Activated CD8-positive, alpha-beta T cell treated with anti-CD3 and anti-CD28 coated beads for 36 hours (primary cell): ENCODE data around the gene PDZRN4. TPM values are rescaled to one million over a fixed set of nuclear protein-coding genes. Genes with fewer than 3 reads are reported as not detected.
"Not testable (repeated sequence)": the region's sequence is repeated elsewhere in the genome, so short reads cannot be mapped to it uniquely, and the experiment has no call there.

Source experiments
- ATAC-seq: fragments of 200-7000 bp; cut with Tn5 transposase; one replicate; pipeline ENCODE4 v1.10.0; 2021; ENCODE audit warnings: mild to moderate bottlenecking, moderate library complexity
- CTCF ChIA-PET: fragments of 350-600 bp; sonication (Branson Sonifier 250); formaldehyde crosslinking; loops from one replicate; lab custom pipeline; 2021; ENCODE audit warnings: antibody characterized with exemption; lab: Charles Lee
- POLR2A ChIA-PET: fragments of 350-600 bp; sonication (Branson Sonifier 250); formaldehyde crosslinking; loops from one replicate; lab custom pipeline; 2021; ENCODE audit warnings: antibody characterized with exemption; lab: Charles Lee
- DNase-seq: peaks from one replicate; pipeline ENCODE4 v3.0.0-alpha.2; 2020
- H3K27ac Mint-ChIP-seq: one replicate; pipeline ENCODE4 v1.8.0; 2021; ENCODE audit warnings: mild to moderate bottlenecking, mixed read lengths
- H3K27me3 Mint-ChIP-seq: one replicate; pipeline ENCODE4 v1.8.0; 2021; ENCODE audit warnings: mixed read lengths
- H3K36me3 Mint-ChIP-seq: one replicate; pipeline ENCODE4 v1.8.0; 2021; ENCODE audit warnings: low read depth, mixed read lengths
- H3K4me1 Mint-ChIP-seq: one replicate; pipeline ENCODE4 v1.8.0; 2021; ENCODE audit warnings: low read depth, mixed read lengths
- H3K4me3 Mint-ChIP-seq: one replicate; pipeline ENCODE4 v1.8.0; 2021; ENCODE audit warnings: mild to moderate bottlenecking, moderate library complexity, mixed read lengths
- H3K9me3 Mint-ChIP-seq: one replicate; pipeline ENCODE4 v1.8.0; 2021; ENCODE audit warnings: mixed read lengths
- CTCF ChIP-seq: fragments of 200-600 bp; IDR thresholded peaks from one replicate; pipeline ENCODE4 v1.8.0; 2022; ENCODE audit warnings: antibody characterized with exemption, mild to moderate bottlenecking
- intact Hi-C: fragments of 100-400 bp; cut with micrococcal nuclease; formaldehyde crosslinking; loops from one replicate; pipeline ENCODE4 v1.10.0; 2022
- total RNA-seq, 2 experiments: library from RNA; stranded (reverse); gene quantifications; one replicate each; pipeline ENCODE4 v1.2.3, GENCODE V29; 2021

Gene PDZRN4
- total RNA-seq, 2 experiments from 2014 or later: not detected

GRCh38 chr12:41604830-41605229 lies 416.7 kb downstream of the PDZRN4 start:
- DNase-seq (no peak), ATAC-seq (no peak)
- Mint-ChIP-seq H3K9me3 (no peaks in the 10 kb centered on the region), H3K27me3 (no peaks in the 10 kb centered on the region), H3K36me3 (no peaks in the 10 kb centered on the region), H3K4me1 (no peaks in the 10 kb centered on the region), H3K27ac (no peak overlapping the region), H3K4me3 (no peak overlapping the region)
- intact Hi-C loops: no loop called here
- ChIA-PET CTCF (no interaction called here), POLR2A (no interaction called here)
- TF ChIP-seq CTCF: no peak

- ATAC-seq (no peak), DNase-seq (no peak)
- CTCF ChIA-PET: no interaction called here
- no peak overlapping the region for H3K27ac Mint-ChIP-seq
- no peak for TF ChIP-seq CTCF
- POLR2A ChIA-PET: no interaction called here
- no peaks in the 10 kb centered on the region for H3K4me1 Mint-ChIP-seq
- no peaks in the 10 kb centered on the region for H3K9me3 Mint-ChIP-seq
- intact Hi-C loops: no loop called here
- no peaks in the 10 kb centered on the region for H3K27me3 Mint-ChIP-seq
- no peak overlapping the region for H3K4me3 Mint-ChIP-seq
- H3K36me3 Mint-ChIP-seq: no peaks in the 10 kb centered on the region
Observed at GRCh38 chr12:41605545-41606305, 417.6 kb downstream of the PDZRN4 start.

GRCh38 chr12:41606468-41607445 lies 418.6 kb downstream of the PDZRN4 start:
- Mint-ChIP-seq H3K27me3 (no peaks in the 10 kb centered on the region), H3K4me1 (no peaks in the 10 kb centered on the region), H3K9me3 (no peaks in the 10 kb centered on the region), H3K27ac (no peak overlapping the region), H3K4me3 (no peak overlapping the region), H3K36me3 (no peaks in the 10 kb centered on the region)
- no peak for TF ChIP-seq CTCF
- ChIA-PET CTCF (no interaction called here), POLR2A (no interaction called here)
- no peak for DNase-seq
- intact Hi-C loops: no loop called here
- no peak for ATAC-seq

DNA sequence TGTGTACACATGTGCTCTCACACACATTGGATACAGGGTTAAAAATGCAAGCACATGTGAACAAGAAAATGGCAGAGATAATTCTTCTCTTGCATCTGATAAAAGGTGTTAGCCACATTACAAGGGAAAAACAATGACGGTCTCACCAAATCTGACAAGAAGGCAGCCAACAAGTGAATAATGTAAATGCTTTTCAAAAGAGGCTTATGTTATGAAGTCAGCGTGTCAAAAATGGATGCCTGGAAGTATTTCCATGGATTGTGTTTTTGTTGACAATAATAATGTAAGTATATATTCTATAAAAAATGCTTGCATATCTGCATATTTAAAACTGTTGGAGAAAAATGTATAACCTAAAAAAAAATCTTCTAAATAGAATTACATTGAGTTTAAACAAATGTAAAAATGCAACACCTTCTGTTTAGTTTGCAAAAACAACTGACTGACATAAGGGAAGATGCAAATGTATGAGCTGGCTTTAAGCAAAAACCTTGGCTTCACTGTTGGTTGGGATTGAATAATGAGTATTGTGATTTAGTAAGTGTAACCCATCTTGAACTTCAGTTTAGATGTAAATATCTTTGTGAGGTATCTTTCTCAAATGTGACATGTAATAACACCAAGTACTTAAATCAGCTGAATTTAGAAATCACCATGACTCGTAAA lies 424.9 kb downstream of the PDZRN4 start:
- ATAC-seq (no peak), DNase-seq (no peak)
- Mint-ChIP-seq H3K9me3 (no peaks in the 10 kb centered on the region), H3K27ac (no peak overlapping the region), H3K27me3 (no peaks in the 10 kb centered on the region), H3K36me3 (no peaks in the 10 kb centered on the region), H3K4me3 (no peak overlapping the region), H3K4me1 (no peaks in the 10 kb centered on the region)
- ChIA-PET CTCF (no interaction called here), POLR2A (no interaction called here)
- TF ChIP-seq CTCF: no peak
- intact Hi-C loops: no loop called here

DNA sequence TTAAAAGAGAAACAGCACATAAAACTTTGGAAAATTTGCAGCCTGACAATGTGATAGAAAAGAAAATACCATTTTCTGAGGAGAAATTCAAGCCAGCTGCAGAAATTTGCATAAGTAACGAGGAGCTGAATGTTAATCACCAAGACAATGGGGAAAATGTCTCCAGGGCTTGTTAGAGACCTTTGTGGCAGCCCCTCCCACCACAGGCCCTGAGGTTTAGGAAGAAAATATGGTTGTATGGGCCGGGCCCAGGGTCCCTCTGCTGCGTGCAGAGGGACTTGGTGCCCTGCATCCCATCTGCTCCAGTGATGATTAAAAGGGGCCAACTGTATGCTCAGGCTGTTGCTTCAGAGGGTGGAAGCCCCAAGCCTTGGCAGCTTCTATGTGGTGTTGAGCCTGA lies 427.1 kb downstream of the PDZRN4 start:
- ATAC-seq, H3K9me3 Mint-ChIP-seq, H3K27ac Mint-ChIP-seq, H3K27me3 Mint-ChIP-seq, intact Hi-C loops, H3K4me3 Mint-ChIP-seq, H3K4me1 Mint-ChIP-seq, H3K36me3 Mint-ChIP-seq, CTCF ChIA-PET, POLR2A ChIA-PET, DNase-seq: not testable (repeated sequence)
